AG04450 (cell line): ENCODE results near the gene IPO5. TPM values are rescaled to one million over a fixed set of nuclear protein-coding genes. Genes with fewer than 3 reads are reported as not detected.

Source experiments
- CTCF ChIA-PET: fragments of 300-600, 350-600 bp; formaldehyde crosslinking; extraction: SDS; loops from one replicate; lab custom pipeline; 2022; ENCODE audit warnings: antibody characterized with exemption, inconsistent platforms; lab: Charles Lee
- POLR2A ChIA-PET: fragments of 350-600 bp; formaldehyde crosslinking; extraction: SDS; loops from one replicate; lab custom pipeline; 2021; ENCODE audit warnings: antibody characterized with exemption, inconsistent platforms; lab: Yijun Ruan, JAX
- DNase-seq: peaks from one replicate; pipeline ENCODE4 v3.0.0-alpha.2; 2011; ENCODE audit warnings: low read depth, low spot score
- H3K27ac ChIP-seq: one replicate; pipeline ENCODE4 v1.5.1; 2012; ENCODE audit warnings: low read depth, low read length, control low read depth
- H3K27me3 ChIP-seq: one replicate; pipeline ENCODE4 v1.6.0; 2012; ENCODE audit warnings: low read length; ENCODE audit not compliant: control insufficient read depth, insufficient read depth
- H3K4me3 ChIP-seq: 2 replicates; pipeline ENCODE4 v1.5.1; 2011; ENCODE audit warnings: mild to moderate bottlenecking, low read depth, low read length, control low read depth
- H3K9me3 ChIP-seq: 2 replicates; pipeline ENCODE4 v1.5.1; 2012; ENCODE audit warnings: low read length; ENCODE audit not compliant: control insufficient read depth, insufficient read depth
- CTCF ChIP-seq: IDR thresholded peaks from 2 replicates; pipeline ENCODE4 v1.5.1; 2011; ENCODE audit warnings: low read depth, low read length, control low read depth, inconsistent platforms
- polyA plus RNA-seq: library from polyadenylated mRNA; depleted of rRNA; stranded (reverse); fragments of >200 nt; gene quantifications from 2 replicates; pipeline ENCODE4 v1.2.3, GENCODE V29; 2011

IPO5 gene
- polyA plus RNA-seq, 1 experiment = 164 TPM

GRCh38 chr13:97912139-97912535 lies 41.3 kb upstream of the IPO5 start:
- Histone ChIP-seq H3K4me3 (no peak overlapping the region), H3K27ac (no peak overlapping the region), H3K9me3 (no peaks in the 10 kb centered on the region), H3K27me3 (no peaks in the 10 kb centered on the region)
- no peak for TF ChIP-seq CTCF
- ChIA-PET POLR2A (no interaction called here), CTCF (interaction anchor here (0.6 to 2.2 kb wide), 14 partner anchors 9 to 91 kb away, joined by 3 to 27 read pairs (median 4); no protein-coding TSS in a partner anchor)
- DNase-seq = no peak

GRCh38 chr13:97913206-97913605 lies 40.3 kb upstream of the IPO5 start:
- no peak overlapping the region for H3K27ac ChIP-seq
- no peaks in the 10 kb centered on the region for H3K9me3 ChIP-seq
- TF ChIP-seq CTCF = no peak
- ChIA-PET CTCF (no interaction called here), POLR2A (no interaction called here)
- H3K27me3 ChIP-seq = no peaks in the 10 kb centered on the region
- DNase-seq = no peak
- H3K4me3 ChIP-seq = no peak overlapping the region

- Histone ChIP-seq H3K27me3 (no peaks in the 10 kb centered on the region), H3K4me3 (no peak overlapping the region), H3K27ac (no peak overlapping the region), H3K9me3 (no peaks in the 10 kb centered on the region)
- DNase-seq = no peak
- ChIA-PET CTCF (no interaction called here), POLR2A (no interaction called here)
- no peak for TF ChIP-seq CTCF
Measured at GRCh38 chr13:97914540-97914939, 38.9 kb upstream of the IPO5 start.

GRCh38 chr13:97921176-97921816 lies 32.2 kb upstream of the IPO5 start:
- DNase-seq = no peak
- Histone ChIP-seq H3K4me3 (no peak overlapping the region), H3K9me3 (no peaks in the 10 kb centered on the region), H3K27me3 (no peaks in the 10 kb centered on the region), H3K27ac (no peak overlapping the region)
- TF ChIP-seq CTCF = no peak
- CTCF ChIA-PET = interaction anchor here (1.7 kb wide), 1 partner anchor 10 kb away, joined by 8 read pairs; no protein-coding TSS in a partner anchor
- POLR2A ChIA-PET = interaction anchor here (0.6 kb wide), 1 partner anchor 18 kb away, joined by 3 read pairs; no protein-coding TSS in a partner anchor

- CTCF ChIA-PET = interaction anchor here (1.0 kb wide), 1 partner anchor 16 kb away, joined by 4 read pairs; no protein-coding TSS in a partner anchor
- Histone ChIP-seq H3K27me3 (no peaks in the 10 kb centered on the region), H3K27ac (no peak overlapping the region), H3K9me3 (no peaks in the 10 kb centered on the region), H3K4me3 (no peak overlapping the region)
- DNase-seq = no peak
- no peak for TF ChIP-seq CTCF
- POLR2A ChIA-PET = no interaction called here
Measured at GRCh38 chr13:97928301-97928700, 25.2 kb upstream of the IPO5 start.
